Loucy (cell line): Measurements from ENCODE around the gene AKT1.

ENCODE experiments used
- H2AFZ ChIP-seq: fragments of 200-600 bp; sonication (generic); 2 replicates; pipeline ENCODE4 v1.6.0; 2016; ENCODE audit warnings: antibody characterized with exemption, mild to moderate bottlenecking, low read length, moderate library complexity
- H3F3A ChIP-seq: fragments of 200-600 bp; 2 replicates; pipeline ENCODE4 v1.6.0; 2016; ENCODE audit warnings: antibody characterized with exemption, low read depth, mild to moderate bottlenecking
- H3K27me3 ChIP-seq: fragments of 200-600 bp; sonication (generic); 2 replicates; pipeline ENCODE4 v1.6.1; 2014; ENCODE audit warnings: low read length, mild to moderate bottlenecking; ENCODE audit not compliant: insufficient read depth, poor library complexity, severe bottlenecking
- H3K36me3 ChIP-seq: fragments of 200-600 bp; sonication (generic); 2 replicates; pipeline ENCODE4 v1.6.1; 2016; ENCODE audit warnings: low read length; ENCODE audit not compliant: insufficient read depth
- H3K4me1 ChIP-seq: fragments of 200-600 bp; sonication (generic); 2 replicates; pipeline ENCODE4 v1.5.1; 2014; ENCODE audit warnings: low read length, mild to moderate bottlenecking; ENCODE audit not compliant: insufficient read depth, poor library complexity, severe bottlenecking
- H3K4me2 ChIP-seq: fragments of 200-600 bp; sonication (generic); 2 replicates; pipeline ENCODE4 v1.6.0; 2014; ENCODE audit warnings: antibody characterized with exemption, low read length, low read depth, mild to moderate bottlenecking; ENCODE audit not compliant: poor library complexity, severe bottlenecking
- H3K4me3 ChIP-seq: fragments of 200-600 bp; sonication (generic); 2 replicates; pipeline ENCODE4 v1.5.1; 2014; ENCODE audit warnings: low read length, mild to moderate bottlenecking, mixed read lengths; ENCODE audit not compliant: poor library complexity, severe bottlenecking
- H3K79me2 ChIP-seq: fragments of 200-600 bp; sonication (generic); 2 replicates; pipeline ENCODE4 v1.6.1; 2014; ENCODE audit warnings: low read length; ENCODE audit not compliant: insufficient read depth
- H3K9ac ChIP-seq: fragments of 200-600 bp; sonication (generic); 2 replicates; pipeline ENCODE4 v1.6.0; 2014; ENCODE audit warnings: mild to moderate bottlenecking, low read depth, low read length, moderate library complexity; ENCODE audit not compliant: poor library complexity, severe bottlenecking
- H3K9me2 ChIP-seq: fragments of 200-600 bp; sonication (generic); replicated peaks from 2 replicates; pipeline ENCODE4 v1.6.1; 2016; ENCODE audit warnings: low read depth, low read length, mixed read lengths
- H3K9me3 ChIP-seq: fragments of 200-600 bp; sonication (generic); 2 replicates; pipeline ENCODE4 v1.6.1; 2014; ENCODE audit warnings: mild to moderate bottlenecking, antibody characterized with exemption, low read length, low read depth; ENCODE audit not compliant: insufficient read depth
- H4K20me1 ChIP-seq: fragments of 200-600 bp; sonication (generic); 2 replicates; pipeline ENCODE4 v1.6.0; 2014; ENCODE audit warnings: antibody characterized with exemption, low read length, mild to moderate bottlenecking; ENCODE audit not compliant: insufficient read depth, poor library complexity, severe bottlenecking
- EZH2phosphoT487 ChIP-seq: fragments of 200-600 bp; IDR thresholded peaks from 2 replicates; pipeline ENCODE4 v1.6.1; 2018; ENCODE audit warnings: antibody characterized with exemption, mild to moderate bottlenecking, moderate library complexity, borderline replicate concordance
- TF ChIP-seq, protein P1 (sequence below): fragments of 200-600 bp; sonication (generic); conservative IDR thresholded peaks from 2 replicates; pipeline ENCODE4 v1.5.1; 2014; ENCODE audit warnings: mild to moderate bottlenecking, antibody characterized with exemption, low read length

The AKT1 gene

GRCh38 chr14:104776961-104777807 is 18.4 kb downstream of the AKT1 start:
- Histone ChIP-seq H3K9ac (no peak overlapping the region), H3K9me2 (no peaks in the 10 kb centered on the region), H4K20me1 (peaks cover 4% of the 10 kb centered on the region), H3K9me3 (no peaks in the 10 kb centered on the region), H2AFZ (no peak overlapping the region), H3K36me3 (peaks cover 44% of the 10 kb centered on the region; the same call in 1 of the 2 replicates), H3F3A (no peaks in the 10 kb centered on the region), H3K4me1 (no peaks in the 10 kb centered on the region), H3K27me3 (no peaks in the 10 kb centered on the region), H3K79me2 (peaks cover 6% of the 10 kb centered on the region; the same call in 1 of the 2 replicates), H3K4me3 (no peak overlapping the region), H3K4me2 (no peak overlapping the region)
- TF ChIP-seq, protein P1, sequence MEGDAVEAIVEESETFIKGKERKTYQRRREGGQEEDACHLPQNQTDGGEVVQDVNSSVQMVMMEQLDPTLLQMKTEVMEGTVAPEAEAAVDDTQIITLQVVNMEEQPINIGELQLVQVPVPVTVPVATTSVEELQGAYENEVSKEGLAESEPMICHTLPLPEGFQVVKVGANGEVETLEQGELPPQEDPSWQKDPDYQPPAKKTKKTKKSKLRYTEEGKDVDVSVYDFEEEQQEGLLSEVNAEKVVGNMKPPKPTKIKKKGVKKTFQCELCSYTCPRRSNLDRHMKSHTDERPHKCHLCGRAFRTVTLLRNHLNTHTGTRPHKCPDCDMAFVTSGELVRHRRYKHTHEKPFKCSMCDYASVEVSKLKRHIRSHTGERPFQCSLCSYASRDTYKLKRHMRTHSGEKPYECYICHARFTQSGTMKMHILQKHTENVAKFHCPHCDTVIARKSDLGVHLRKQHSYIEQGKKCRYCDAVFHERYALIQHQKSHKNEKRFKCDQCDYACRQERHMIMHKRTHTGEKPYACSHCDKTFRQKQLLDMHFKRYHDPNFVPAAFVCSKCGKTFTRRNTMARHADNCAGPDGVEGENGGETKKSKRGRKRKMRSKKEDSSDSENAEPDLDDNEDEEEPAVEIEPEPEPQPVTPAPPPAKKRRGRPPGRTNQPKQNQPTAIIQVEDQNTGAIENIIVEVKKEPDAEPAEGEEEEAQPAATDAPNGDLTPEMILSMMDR: no peak

- no peak for TF ChIP-seq EZH2phosphoT487
- TF ChIP-seq, protein P1: no peak
- H3K4me2 ChIP-seq: no peak overlapping the region
- H3K79me2 ChIP-seq: peaks cover 6% of the 10 kb centered on the region; the same call in 1 of the 2 replicates
- H3K4me3 ChIP-seq: no peak overlapping the region
- H3K9me2 ChIP-seq: no peaks in the 10 kb centered on the region
- no peaks in the 10 kb centered on the region for H3K9me3 ChIP-seq
- peaks cover 51% of the 10 kb centered on the region; the same call in 1 of the 2 replicates for H3K36me3 ChIP-seq
- H3K9ac ChIP-seq: no peak overlapping the region
- H3K4me1 ChIP-seq: no peaks in the 10 kb centered on the region
- H3F3A ChIP-seq: no peaks in the 10 kb centered on the region
- H4K20me1 ChIP-seq: peaks cover under 1% of the 10 kb centered on the region
- H2AFZ ChIP-seq: no peak overlapping the region
- no peaks in the 10 kb centered on the region for H3K27me3 ChIP-seq
These were observed 19.1 kb downstream of the AKT1 start for GRCh38 chr14:104776481-104776880.

DNA sequence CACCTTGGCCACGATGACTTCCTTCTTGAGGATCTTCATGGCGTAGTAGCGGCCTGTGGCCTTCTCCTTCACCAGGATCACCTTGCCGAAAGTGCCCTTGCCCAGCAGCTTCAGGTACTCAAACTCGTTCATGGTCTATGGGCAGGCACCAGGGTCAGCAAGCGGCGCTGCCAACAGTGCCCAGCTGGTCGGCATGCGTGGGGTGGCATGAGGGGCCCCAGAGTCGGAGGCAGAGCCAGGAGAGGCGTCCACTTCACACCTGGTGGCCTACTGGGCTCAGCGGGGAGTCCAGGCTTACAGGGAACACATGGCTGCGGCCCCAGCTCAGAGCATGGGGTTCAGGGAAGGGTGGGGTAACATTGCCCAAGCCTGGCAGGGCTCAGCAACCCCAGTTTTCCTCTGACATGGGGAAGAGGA is 20.5 kb downstream of the AKT1 start:
- Histone ChIP-seq H3K79me2 (peaks cover 3% of the 10 kb centered on the region; the same call in 1 of the 2 replicates), H3K9me2 (no peaks in the 10 kb centered on the region), H4K20me1 (no peaks in the 10 kb centered on the region), H3K9ac (no peak overlapping the region), H3K27me3 (no peaks in the 10 kb centered on the region), H3F3A (no peaks in the 10 kb centered on the region), H3K4me2 (no peak overlapping the region), H3K4me1 (no peaks in the 10 kb centered on the region), H3K4me3 (no peak overlapping the region), H3K9me3 (no peaks in the 10 kb centered on the region; the same call in 1 of the 2 replicates), H3K36me3 (peaks cover 57% of the 10 kb centered on the region), H2AFZ (no peak overlapping the region)
- TF ChIP-seq, protein P1: no peak
- TF ChIP-seq EZH2phosphoT487: no peak
